ENCODE data around the gene CTCF.

Gene CTCF

DNA sequence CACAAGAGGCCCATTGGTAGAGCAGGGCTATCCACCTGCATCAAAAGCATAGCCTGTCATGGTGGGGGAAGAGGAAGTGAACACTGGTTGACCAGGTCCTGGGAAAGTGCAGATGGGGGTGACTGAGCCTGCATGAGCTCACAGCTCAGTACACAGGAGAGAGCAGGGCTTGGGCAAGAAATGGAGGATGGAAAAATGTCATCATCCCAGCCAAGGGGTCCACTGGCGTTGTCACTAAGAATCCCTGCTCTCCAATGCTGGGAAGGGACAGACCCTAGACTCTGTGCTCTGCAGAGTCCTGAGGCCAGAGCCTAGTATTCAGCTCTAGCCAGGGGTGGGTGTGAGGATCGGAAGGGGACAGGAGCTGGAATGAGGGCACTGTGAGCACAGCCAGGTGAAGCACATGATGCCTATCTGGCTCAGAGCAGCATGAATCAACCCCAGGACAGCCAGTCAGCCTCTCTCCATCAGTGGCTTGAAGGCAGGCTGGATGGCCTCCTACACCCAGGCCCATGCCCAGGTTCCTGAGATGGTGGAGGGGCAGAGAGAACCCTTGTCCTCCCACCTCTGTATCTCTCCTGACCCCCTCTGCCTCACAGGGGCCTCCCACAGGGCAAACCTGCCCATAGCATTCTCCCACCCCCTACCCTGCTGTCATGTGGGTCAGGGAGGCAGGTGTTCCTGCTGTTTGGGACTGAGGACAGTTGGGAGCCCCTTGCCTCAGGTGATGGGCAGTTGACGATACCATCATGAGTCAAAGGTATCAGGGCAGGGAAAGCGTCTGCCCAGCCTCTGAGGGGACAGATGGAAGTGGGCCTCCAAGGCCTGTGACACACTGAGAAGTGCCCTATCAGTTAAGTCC lies 13.8 kb upstream of the CTCF start:
- DNase-seq (ENCODE audit: low read depth in 2 of 2, low spot score in 1 of 2): no peak

DNA sequence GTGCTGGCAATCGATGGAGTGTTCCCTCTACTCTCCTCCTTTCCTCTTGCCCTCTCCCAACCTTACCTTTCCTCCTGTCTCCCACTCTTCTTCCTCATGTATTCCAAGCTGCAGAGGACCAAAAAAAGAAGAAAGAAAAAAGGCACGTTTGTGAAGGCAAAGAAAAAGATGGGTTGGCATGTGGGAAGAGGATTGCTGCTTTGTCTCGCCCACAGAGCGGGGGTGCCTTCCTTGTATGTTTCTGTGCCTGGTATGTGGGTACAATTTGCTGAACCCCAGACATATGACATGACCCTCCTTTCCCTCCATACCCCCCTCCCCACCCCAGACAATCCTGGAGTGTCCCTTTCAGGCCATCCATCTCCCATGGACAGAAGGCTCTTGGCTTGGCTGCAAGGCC lies 13.1 kb upstream of the CTCF start:
- no peak for DNase-seq (ENCODE audit: low read depth in 2 of 2, low spot score in 1 of 2)

DNA sequence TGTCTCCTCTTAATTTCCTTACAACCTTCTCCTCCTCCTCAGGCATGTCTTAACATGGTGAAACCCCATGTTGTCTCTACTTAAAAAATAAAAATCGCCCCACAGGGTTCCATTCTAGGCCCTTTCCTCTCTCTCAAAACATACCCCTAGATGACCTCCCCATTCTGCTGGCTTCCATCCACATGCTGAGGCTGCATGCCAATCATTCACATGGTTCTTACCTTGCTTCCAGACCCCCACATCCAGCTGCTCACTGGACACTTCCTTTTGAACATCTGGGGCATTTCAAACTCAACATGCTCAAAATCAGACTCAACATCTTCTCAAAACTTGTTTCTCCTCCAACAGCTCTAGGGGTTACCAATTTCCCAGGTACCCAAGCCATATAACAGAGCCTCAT lies 12.4 kb upstream of the CTCF start:
- DNase-seq (ENCODE audit: low read depth in 2 of 2, low spot score in 1 of 2): no peak

DNA sequence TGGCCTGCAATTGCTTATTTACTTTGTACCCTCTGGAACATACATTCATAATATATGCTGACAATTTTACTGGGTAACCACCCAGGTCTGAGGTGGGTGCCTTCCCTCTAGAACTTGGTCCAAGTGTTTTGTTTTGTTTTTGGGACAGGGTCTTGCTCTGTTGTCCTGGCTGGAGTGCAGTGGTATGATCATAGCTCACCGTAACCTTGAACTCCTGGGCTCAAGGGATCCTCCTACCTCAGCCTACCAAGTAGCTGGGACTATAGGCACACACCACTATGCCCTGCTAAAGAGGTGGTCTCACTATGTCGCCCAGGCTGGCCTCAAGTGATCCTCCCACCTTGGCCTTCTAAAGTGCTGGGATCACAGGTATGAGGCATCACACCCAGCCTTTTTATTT lies 11.2 kb upstream of the CTCF start:
- DNase-seq (ENCODE audit: low read depth in 2 of 2, low spot score in 1 of 2): no peak

DNA sequence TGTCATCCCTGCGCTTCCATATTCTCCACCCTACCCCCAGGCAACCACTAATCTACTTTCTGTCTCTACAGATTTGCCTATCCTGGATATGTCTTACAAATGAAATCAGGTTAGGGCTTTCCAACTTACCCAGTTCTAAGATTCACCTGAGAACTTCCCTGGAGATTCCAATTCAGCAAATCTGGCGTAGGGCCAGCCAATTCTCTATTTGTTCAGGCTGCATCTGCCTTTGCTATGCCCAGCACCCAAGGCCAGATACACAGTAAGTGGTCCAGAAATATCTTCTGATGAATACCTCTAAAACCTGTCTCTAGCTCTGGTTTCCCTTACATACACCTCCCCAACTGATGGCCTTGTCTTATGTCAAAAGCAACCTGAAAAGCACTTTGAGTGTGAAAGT lies 10.4 kb upstream of the CTCF start:
- DNase-seq (ENCODE audit: low read depth in 2 of 2, low spot score in 1 of 2): no peak

DNA sequence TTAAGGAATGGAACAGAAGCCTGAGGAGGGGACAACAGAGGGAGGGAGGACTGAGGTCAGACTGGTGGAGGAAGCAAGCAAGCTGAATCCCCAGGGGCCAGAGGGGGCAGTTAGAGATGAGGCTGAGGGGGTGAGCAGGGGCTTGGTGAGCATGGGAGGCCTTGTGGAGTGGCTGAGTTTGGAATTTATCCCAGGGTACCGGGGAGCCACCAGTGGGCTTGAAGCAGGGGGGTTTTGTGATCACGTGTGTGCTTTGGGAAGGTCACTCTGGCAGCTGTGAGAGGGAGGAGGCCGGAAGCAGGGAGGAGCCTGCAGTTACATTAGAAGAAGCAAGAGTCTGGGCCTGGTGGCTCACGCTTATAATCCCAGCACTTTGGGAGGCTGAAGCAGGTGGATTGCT lies 9.8 kb upstream of the CTCF start:
- DNase-seq (ENCODE audit: low read depth in 2 of 2, low spot score in 1 of 2): no peak

DNA sequence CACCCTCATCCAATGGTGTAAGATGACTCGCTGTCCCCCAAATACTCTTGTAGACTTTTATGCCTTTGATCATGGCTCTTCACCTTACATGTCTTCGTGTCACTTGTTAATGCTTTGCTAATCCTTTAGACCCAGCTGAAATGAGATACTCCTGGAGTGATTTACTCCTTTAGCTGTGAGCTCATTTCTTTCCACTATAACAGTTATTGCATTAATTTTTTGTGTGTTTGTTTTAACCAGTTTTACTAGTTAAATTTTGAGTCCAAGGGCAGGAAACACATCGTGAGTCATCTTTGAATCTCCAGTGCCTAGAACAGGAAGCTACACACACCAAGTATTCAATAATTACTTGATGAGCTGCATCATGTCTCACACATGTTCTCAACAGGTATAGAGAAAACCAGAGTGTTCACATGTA lies 6.5 kb upstream of the CTCF start:
- no peak for DNase-seq (ENCODE audit: low read depth in 2 of 2, low spot score in 1 of 2)

DNA sequence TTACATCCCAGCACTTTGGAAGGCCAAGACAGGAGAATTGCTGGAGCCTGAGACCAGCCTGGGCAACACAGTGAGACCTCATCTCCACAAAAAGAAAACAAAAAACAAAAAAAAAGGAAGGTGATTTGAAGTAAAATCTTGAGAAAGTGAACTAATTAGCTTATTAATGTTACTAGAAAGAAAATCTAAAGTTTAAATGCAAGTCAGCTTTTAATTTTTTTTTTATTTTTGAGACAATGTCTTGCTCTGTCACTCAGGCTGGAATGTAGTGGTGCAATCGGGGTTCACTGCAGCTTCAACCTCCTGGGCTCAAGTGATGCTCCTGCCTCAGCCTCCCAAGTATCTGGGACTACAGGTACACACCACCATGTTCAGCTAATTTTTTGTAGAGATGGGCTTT lies 3.5 kb upstream of the CTCF start:
- DNase-seq (ENCODE audit: low read depth in 2 of 2, low spot score in 1 of 2): no peak

DNA sequence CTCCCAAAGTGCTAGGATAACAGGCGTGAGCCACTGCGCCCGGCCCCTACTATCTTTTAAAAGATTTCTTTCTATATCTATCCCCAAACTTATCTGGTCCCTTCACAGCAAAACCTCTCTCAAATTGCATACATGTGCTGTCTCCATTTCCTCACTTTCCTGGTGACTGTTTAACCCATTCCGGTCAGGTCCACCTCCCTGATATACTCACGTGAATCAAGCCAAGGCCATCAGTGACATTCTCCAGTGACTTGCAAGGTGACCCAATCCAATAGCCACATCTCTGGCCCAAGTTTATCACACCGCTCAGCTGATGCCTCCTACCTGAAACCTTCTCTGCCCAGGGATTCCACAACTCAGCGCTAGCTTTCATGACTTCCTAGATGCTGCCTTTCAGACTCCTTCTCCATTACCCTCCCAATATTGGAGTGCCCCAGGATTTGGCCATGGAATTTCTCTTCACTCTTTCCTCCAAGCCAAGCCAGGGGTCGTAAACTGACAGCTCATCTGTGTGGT lies 1.4 kb upstream of the CTCF start:
- DNase-seq (ENCODE audit: low read depth in 2 of 2, low spot score in 1 of 2): no peak

DNA sequence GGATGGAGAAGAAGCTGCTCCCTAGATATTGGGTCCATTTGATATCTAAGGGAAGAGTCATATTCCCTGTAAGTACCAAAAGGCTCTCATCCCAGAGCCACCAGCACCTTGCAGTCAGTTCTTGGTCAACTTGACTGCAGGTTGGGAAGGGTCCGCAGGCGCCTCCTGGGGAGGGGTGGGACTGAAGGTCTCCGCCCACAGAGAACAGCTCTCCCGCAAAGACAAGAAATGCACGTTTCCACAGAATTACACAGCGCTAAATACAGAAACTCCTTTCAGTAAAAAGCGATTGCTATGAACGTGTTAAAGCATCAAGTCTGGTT lies 864 bp upstream of the CTCF start:
- DNase-seq (ENCODE audit: low read depth in 2 of 2, low spot score in 1 of 2): no peak

DNA sequence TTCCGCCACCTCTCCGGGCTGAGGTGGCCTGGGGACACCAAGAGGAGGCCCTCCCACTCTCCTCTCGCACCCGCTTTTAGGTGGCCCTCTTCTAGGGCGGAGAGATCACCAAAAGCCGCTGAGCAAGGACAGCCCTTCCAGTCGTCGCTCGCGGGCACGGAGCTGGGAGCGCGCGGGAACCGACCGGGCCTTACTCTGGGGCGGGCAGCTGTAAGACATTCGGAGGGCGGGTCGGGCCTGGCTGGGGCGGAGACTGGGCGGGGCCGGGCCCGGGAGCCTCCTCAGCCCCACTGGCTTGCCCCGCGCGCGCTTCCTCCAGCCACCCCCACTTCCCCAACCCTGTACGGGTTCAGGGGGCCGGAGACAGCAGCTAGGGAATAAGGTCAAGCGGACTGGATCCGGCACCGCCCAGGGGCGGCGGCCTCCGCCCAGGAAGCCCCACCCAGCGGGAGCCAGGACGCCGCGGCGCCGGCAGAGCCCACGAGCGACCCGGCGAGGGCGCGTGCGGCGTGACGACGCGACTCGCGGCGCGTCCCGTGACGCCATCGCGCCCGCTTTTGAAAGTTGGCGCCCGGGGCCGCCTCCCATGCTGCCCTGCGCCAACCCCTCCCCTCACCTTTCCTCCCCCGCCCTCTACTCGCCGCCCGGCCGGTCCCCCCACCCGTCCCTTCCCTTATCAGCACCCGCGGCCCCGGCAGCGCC lies 351 bp upstream of the CTCF start:
- DNase-seq (ENCODE audit: low read depth in 2 of 2, low spot score in 1 of 2): peak; percentile 85 to 94

DNA sequence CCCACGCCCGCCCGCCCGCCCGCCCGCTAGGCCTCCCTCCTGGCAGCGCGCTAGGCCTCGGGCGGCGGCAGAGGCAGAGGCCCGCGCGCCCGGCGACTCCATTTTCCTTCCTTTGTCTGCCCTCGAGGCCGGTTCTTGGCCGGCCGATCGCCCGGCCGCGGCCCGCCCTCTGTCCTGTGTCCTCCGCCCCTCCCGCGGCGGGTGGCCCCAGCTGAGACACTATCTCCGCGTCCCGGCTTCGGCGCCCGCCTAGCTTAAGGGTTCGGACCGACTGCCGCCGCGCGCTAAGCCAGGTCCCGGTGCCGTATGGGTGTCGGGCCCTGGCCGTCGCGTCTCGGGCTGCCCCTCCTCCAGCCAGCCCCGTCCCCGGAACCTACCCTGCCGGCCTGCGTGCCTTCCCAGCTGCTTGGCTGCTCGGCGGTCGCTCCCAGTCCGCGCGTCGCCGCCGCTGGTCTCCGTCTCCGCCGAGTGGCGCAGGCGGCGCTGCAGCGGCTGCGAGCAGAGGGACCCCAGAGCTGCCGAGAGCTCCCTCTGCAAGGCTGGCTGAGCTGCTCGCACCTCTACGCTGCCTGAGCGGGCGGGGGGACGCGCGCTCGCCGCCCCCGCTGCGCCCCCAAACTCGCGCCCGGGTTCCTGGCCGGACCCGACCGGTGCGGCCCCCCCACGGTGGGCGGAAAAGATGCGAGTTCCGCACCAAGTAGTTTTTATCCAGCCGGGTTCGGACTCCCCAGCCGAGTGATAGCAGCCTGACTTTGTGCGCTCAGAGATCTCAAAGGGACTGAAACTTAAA lies 787 bp downstream of the CTCF start:
- DNase-seq (ENCODE audit: low read depth in 2 of 2, low spot score in 1 of 2): peak in 1 of 2 donors; percentile 35

DNA sequence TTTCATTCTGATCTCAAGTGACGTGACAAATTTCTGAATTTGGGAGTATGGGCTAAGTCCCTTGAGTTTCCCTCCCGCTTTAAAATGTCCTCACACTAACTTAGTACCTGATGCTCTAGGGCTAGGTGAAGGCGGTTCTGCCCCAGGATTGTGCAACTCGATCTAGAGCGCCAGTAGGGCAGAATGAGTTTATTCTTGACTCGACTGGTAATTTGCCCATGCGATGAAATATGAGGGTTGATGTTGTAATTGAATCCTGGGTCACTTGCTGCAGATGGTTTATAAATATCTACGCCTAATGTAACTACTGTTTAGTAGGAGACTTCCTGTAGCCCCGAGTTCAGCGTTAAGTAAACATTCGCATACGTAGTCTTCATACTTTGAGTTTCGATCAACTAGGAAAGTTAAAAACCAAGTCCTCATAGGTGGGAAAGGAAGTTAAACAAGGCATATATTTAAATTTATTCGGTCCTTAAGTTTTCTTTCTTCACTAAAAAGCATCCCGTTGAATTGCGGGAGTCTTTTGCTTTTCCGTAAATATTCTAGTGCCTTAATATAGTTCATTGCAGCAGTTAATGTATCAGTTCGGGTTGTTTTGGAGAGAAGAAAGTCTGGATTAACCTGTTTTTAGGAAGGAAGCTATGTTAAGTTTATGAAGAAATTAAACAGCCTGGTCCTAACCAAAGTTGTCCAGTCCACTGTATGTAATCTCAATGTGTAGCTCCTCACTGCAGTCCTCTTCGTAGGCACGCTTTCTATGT lies 1.6 kb downstream of the CTCF start:
- no peak for DNase-seq (ENCODE audit: low read depth in 2 of 2, low spot score in 1 of 2)

DNA sequence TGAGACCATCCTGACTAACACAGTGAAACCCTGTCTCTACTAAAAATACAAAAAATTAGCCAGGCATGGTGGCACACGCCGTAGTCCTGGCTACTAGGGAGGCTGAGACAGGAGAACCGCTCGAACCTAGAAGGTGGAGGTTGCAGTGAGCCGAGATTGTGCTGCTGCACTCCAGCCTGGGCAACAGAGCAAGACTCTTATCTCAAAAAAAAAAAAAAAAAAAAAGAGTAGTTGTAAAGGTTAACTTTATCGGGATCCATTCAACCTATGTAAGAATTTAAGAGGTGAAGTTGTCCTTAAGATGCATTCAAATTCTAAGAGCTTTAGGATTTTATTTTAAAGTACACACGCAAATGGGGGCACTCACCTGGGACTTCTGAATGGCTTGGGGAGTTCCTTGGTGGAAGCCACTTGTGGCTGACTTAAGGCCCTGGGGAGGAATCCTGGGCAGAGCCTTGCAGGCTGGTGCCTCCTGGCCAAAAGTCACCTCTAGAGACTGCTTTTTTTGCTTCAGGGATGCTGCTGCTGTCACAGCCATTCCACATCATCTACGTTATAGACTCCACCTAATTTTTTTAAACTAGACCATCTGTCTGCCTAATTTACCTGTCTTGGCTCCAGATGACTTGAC lies 3.3 kb downstream of the CTCF start:
- no peak for DNase-seq (ENCODE audit: low read depth in 2 of 2, low spot score in 1 of 2)

DNA sequence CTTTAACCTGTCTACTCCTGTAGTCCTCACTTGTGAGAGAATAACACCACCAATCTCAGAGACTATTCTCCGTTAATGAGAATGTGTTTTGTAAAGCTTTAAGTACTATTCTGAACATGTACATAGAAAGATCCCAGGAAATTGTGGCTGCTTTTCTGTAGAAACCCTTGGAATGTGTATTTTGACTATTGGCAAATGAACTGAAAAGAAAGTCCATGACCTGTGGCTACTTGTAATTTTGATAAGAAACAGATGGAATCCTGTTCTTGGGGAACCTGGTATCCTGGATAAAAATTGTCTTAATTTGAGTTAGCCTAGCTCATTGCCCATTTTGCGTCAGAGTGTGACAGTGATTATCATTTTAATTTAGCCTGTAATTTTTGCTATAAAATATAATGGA lies 9.1 kb downstream of the CTCF start:
- DNase-seq (ENCODE audit: low read depth in 2 of 2, low spot score in 1 of 2): no peak

DNA sequence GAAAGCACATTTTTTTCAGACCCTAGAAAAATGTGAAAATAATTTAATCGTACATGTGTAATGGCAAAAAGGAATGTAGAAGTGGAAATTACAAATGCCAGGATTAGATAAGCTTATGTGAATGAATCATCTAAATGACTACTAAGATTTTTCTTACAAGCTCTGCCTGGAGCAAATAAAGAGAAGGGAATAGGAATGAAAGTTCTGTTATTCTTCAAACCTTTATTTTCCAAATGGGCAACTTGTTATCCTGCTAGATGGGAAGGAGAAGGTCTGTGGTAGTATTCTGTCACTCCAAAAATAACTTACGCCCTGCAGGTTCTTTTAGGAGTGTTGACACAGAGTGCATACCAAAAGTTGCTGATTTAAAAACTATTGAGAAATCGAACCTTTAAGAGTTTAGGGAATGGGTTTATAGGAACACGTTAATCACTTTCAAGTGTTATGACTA lies 9.7 kb downstream of the CTCF start:
- DNase-seq (ENCODE audit: low read depth in 2 of 2, low spot score in 1 of 2): no peak

DNA sequence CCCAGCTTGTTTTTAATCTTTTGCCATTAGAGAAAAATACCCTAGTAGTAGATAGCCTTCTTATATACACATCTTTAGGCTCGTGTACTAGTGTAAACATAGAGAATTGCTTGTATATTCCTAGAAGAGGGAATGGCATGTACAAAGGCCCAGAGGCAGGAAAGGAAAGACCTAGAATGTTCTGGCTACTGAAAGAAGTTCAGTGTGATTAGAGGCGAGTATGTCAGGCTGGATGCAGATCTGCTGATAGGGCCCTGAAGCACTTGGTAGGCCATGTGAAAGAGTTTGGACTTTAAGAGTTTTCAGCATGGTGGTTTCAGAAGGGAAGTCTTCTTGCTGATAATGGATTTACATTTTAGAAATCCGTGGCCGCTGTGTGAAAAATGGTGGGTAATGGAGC lies 17.4 kb downstream of the CTCF start:
- no peak for DNase-seq (ENCODE audit: low read depth in 2 of 2, low spot score in 1 of 2)

DNA sequence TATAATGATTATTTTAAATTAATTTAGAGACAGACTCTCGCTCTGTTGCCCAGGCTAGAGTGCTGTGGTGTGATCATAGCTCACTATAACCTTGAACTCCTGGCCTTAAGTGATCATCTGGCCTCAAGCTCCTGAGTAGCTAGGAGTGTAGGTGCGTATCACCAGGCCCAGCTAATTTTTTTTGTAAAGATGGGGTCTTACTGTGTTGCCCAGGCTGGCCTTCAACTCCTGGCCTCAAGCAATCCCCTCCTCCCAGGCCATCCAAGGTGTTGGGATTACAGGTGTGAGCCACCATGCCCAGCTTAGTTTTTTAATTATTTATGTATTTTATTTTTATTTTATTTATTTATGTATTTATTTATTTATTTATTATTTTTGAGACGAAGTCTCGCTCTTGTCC lies 17.9 kb downstream of the CTCF start:
- DNase-seq (ENCODE audit: low read depth in 2 of 2, low spot score in 1 of 2): no peak

DNA sequence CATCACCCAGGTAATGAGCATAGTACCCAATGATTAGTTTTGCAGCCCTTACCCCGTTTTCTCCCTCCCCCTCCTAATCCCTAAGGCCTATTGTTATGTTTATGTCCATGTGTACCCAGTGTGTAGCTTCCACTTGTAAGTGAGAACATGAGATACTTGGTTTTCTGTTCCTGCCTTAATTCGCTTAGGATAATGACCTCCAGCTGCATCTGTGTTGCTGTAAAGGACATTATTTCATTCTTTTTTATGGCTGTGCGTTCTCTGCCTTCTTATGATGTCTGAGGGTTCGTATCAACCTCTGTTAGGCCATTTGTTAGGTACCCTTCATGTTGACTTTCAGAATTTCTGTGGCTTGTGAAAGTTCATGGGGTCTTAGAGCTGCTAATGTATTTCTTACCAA lies 31.0 kb downstream of the CTCF start:
- no peak for DNase-seq (ENCODE audit: low read depth in 2 of 2, low spot score in 1 of 2)

DNA sequence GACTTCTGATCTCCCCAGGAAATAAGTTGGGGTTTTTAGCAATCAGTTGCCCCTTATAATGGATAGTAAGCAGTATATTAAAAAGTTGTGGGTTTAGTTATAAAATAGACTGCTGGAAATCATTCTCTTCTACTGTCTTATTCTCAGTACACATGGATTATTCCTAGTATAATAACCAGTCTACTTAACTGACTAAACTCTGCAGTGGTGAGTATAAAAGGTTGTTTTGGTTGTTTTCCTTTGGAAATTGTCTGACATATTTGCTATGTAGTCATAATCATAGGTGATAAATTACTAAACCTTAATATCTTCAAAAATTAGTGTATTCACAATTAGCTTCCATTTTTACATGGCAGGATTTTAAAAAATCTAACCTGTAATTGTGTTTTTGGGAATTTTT lies 31.4 kb downstream of the CTCF start:
- DNase-seq (ENCODE audit: low read depth in 2 of 2, low spot score in 1 of 2): no peak

All from stimulated activated CD8-positive, alpha-beta memory T cell treated with anti-CD3 and anti-CD28 coated beads, Interleukin-4, amount 100 ng/mL, for 4 hours (primary cell).